HTERT RPE-1 (cell line): ENCODE data around the gene LCN12.

Experiments used
- in situ Hi-C: fragments of 300-500 bp; cut with MboI; formaldehyde crosslinking; loops from 4 replicates; pipeline ENCODE4 v1.14.3; 2020; ENCODE audit warnings: low sequenced_read_pairs

LCN12 gene

GRCh38 chr9:136944519-136945332, 7.3 kb upstream of the LCN12 start, which contains the start of the genes C8G and FBXW5:
Gene C8G (plus strand): TSS chr9:136945243. CDS start chr9:136945321, 78 bp downstream.
Gene FBXW5 (minus strand): TSS chr9:136944738. CDS start chr9:136944083, 655 bp downstream.
- in situ Hi-C loops = no loop called here

- in situ Hi-C loops = no loop called here
These were observed 6.5 kb upstream of the LCN12 start for GRCh38 chr9:136945333-136946227.

- in situ Hi-C loops = no loop called here
These were observed 5.6 kb upstream of the LCN12 start for GRCh38 chr9:136946228-136947027.

GRCh38 chr9:136947028-136947891, 4.8 kb upstream of the LCN12 start:
- in situ Hi-C loops = no loop called here

- in situ Hi-C loops = no loop called here
These were observed 4.0 kb upstream of the LCN12 start for GRCh38 chr9:136947955-136948510.

- in situ Hi-C loops = no loop called here
These were observed 2.7 kb upstream of the LCN12 start for GRCh38 chr9:136949239-136949816.

GRCh38 chr9:136949817-136950655, 2.0 kb upstream of the LCN12 start:
- in situ Hi-C loops = no loop called here

GRCh38 chr9:136950656-136951276, 1.3 kb upstream of the LCN12 start:
- in situ Hi-C loops = no loop called here

- in situ Hi-C loops = no loop called here
These were observed 313 bp downstream of the LCN12 start for GRCh38 chr9:136952321-136952850.

- in situ Hi-C loops = no loop called here
These were observed 1.1 kb downstream of the LCN12 start for GRCh38 chr9:136952876-136953770.

GRCh38 chr9:136953771-136954269, 1.7 kb downstream of the LCN12 start:
- in situ Hi-C loops = no loop called here

GRCh38 chr9:136954270-136955083, 2.4 kb downstream of the LCN12 start:
- in situ Hi-C loops = no loop called here

GRCh38 chr9:136955202-136955942, 3.3 kb downstream of the LCN12 start:
- in situ Hi-C loops = no loop called here

GRCh38 chr9:136955943-136956335, 3.9 kb downstream of the LCN12 start:
- in situ Hi-C loops = no loop called here

GRCh38 chr9:136956604-136957003, 4.5 kb downstream of the LCN12 start:
- in situ Hi-C loops = no loop called here
